Heart left ventricle (tissue), 13 donors: ENCODE results near the gene RNF225.

ENCODE experiments used
- POLR2A ChIP-seq, 2 donors: fragments of 450-650 bp; IDR thresholded peaks; one replicate each; pipeline ENCODE4 v1.6.1; 2017; ENCODE audit warnings: antibody characterized with exemption in 2 of 2, mild to moderate bottlenecking in 2 of 2, moderate library complexity in 2 of 2
- TF ChIP-seq, protein P1 (sequence below), 12 donors: fragments of 200-600 bp; sonication (generic) in 4 of 12; IDR thresholded peaks; one replicate each; pipeline versions ENCODE4 v1.5.0 to v1.8.0; 2018 to 2022; ENCODE audit warnings: antibody characterized with exemption in 12 of 12, mild to moderate bottlenecking in 5 of 12
- donor health status: ischemic (EF 13 %, LVEDD 7.1; RV severe dilation, severe dysfunction).
- donor health status: DM: no; HTN: yes; CAD: no.
- donor health status: DM: no; HTN: no; CAD: no.
- donor health status: ischemic (EF 25% LVEDD 6.9; RV normal size, moderate dysfunction).
- donor health status: ischemic (EF 25% LVEDD 5.7; RV mildly dilated, moderate dysfunction).
- donor health status: ischemic (EF 35%, LVEDD 5.7; RV mildly dilated, moderate dysfunction).
- donor health status: nonischemic (EF 11% LVEDD 7.7; RV severe dilation, severe dysfunction).
- donor health status: DM: yes; HTN: yes; CAD: no.
- donor health status: PGD.
- donor health status: ischemic (EF 29% LVEDD 5.4; RV normal size, mild dysfunction).
- donor health status: nonischemic (EF 23%, LVEDD 6.1; RV moderate dilation, normal function).

- TF ChIP-seq, protein P1, sequence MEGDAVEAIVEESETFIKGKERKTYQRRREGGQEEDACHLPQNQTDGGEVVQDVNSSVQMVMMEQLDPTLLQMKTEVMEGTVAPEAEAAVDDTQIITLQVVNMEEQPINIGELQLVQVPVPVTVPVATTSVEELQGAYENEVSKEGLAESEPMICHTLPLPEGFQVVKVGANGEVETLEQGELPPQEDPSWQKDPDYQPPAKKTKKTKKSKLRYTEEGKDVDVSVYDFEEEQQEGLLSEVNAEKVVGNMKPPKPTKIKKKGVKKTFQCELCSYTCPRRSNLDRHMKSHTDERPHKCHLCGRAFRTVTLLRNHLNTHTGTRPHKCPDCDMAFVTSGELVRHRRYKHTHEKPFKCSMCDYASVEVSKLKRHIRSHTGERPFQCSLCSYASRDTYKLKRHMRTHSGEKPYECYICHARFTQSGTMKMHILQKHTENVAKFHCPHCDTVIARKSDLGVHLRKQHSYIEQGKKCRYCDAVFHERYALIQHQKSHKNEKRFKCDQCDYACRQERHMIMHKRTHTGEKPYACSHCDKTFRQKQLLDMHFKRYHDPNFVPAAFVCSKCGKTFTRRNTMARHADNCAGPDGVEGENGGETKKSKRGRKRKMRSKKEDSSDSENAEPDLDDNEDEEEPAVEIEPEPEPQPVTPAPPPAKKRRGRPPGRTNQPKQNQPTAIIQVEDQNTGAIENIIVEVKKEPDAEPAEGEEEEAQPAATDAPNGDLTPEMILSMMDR (IDR thresholded peaks at IDR 0.05) = no peak
- no peak for TF ChIP-seq POLR2A (IDR thresholded peaks at IDR 0.05)
Observed at GRCh38 chr19:58434217-58434616, 38.8 kb downstream of the RNF225 start.
